Calu3 (cell line): ENCODE measurements around the gene TRRAP. TPM values are rescaled to one million over a fixed set of nuclear protein-coding genes. Genes with fewer than 3 reads are reported as not detected.

ENCODE experiments used
- BruUV-seq: library from RNA; stranded (reverse); fragments of 400-500 nt; replicated peaks from 2 replicates; lab custom pipeline; 2021; lab: Mats Ljungman, UMichigan
- CTCF ChIA-PET: fragments of 300-600 bp; sonication (Branson Sonifier 250); formaldehyde crosslinking; loops from one replicate; lab custom pipeline; 2022; ENCODE audit warnings: antibody characterized with exemption; lab: Charles Lee
- DNase-seq: peaks from one replicate; pipeline ENCODE4 v3.0.0; 2022
- H3K27ac Mint-ChIP-seq: one replicate; pipeline ENCODE4 v1.8.0; 2022; ENCODE audit warnings: mixed read lengths; ENCODE audit not compliant: unreplicated experiment
- H3K27me3 Mint-ChIP-seq: one replicate; pipeline ENCODE4 v1.8.0; 2022; ENCODE audit warnings: mixed read lengths; ENCODE audit not compliant: unreplicated experiment
- H3K36me3 Mint-ChIP-seq: one replicate; pipeline ENCODE4 v1.8.0; 2022; ENCODE audit warnings: mild to moderate bottlenecking, moderate library complexity, mixed read lengths; ENCODE audit not compliant: insufficient read depth, unreplicated experiment
- H3K4me1 Mint-ChIP-seq: one replicate; pipeline ENCODE4 v1.8.0; 2022; ENCODE audit warnings: mild to moderate bottlenecking, low read depth, mixed read lengths; ENCODE audit not compliant: unreplicated experiment
- H3K4me3 Mint-ChIP-seq: one replicate; pipeline ENCODE4 v1.8.0; 2022; ENCODE audit warnings: mild to moderate bottlenecking, low read depth, moderate library complexity, mixed read lengths; ENCODE audit not compliant: unreplicated experiment
- H3K9me3 Mint-ChIP-seq: one replicate; pipeline ENCODE4 v1.8.0; 2022; ENCODE audit warnings: low read depth, mixed read lengths; ENCODE audit not compliant: unreplicated experiment
- CTCF ChIP-seq: fragments of 200-600 bp; IDR thresholded peaks from one replicate; pipeline ENCODE4 v1.8.0; 2022; ENCODE audit warnings: antibody characterized with exemption; ENCODE audit not compliant: unreplicated experiment
- intact Hi-C: fragments of 100-400 bp; cut with micrococcal nuclease; formaldehyde crosslinking; loops from one replicate; pipeline ENCODE4 v1.10.0; 2022; ENCODE audit not compliant: unreplicated experiment
- total RNA-seq: library from RNA; stranded (reverse); gene quantifications from 2 replicates; pipeline ENCODE4 v1.2.3, GENCODE V29; 2022

The TRRAP gene
- total RNA-seq, 1 experiment from 2014 or later, result 30.9 TPM

- CTCF ChIA-PET, result interaction anchor here (1.2 kb wide), 1 partner anchor 19 kb away, joined by 3 read pairs; no protein-coding TSS in a partner anchor
- Mint-ChIP-seq H3K36me3 (peaks cover 31% of the 10 kb centered on the region), H3K4me1 (no peaks in the 10 kb centered on the region), H3K27ac (no peak overlapping the region), H3K4me3 (no peak overlapping the region), H3K27me3 (no peaks in the 10 kb centered on the region), H3K9me3 (no peaks in the 10 kb centered on the region)
- TF ChIP-seq CTCF, result no peak
- intact Hi-C loops, result no loop called here
- no peak for DNase-seq
- BruUV-seq, result no TSS peak
Measured at GRCh38 chr7:99027841-99028240, 149.5 kb downstream of the TRRAP start.

- Mint-ChIP-seq H3K9me3 (no peaks in the 10 kb centered on the region), H3K36me3 (peaks cover 31% of the 10 kb centered on the region), H3K4me3 (no peak overlapping the region), H3K27ac (no peak overlapping the region), H3K4me1 (no peaks in the 10 kb centered on the region), H3K27me3 (no peaks in the 10 kb centered on the region)
- no peak for TF ChIP-seq CTCF
- CTCF ChIA-PET, result no interaction called here
- no peak for DNase-seq
- intact Hi-C loops, result no loop called here
- no TSS peak for BruUV-seq
Measured at GRCh38 chr7:99028261-99028973, 150.1 kb downstream of the TRRAP start.

- H3K27me3 Mint-ChIP-seq, result no peaks in the 10 kb centered on the region
- no peak for TF ChIP-seq CTCF
- H3K36me3 Mint-ChIP-seq, result peaks cover 31% of the 10 kb centered on the region
- no TSS peak for BruUV-seq
- DNase-seq, result no peak
- no peaks in the 10 kb centered on the region for H3K9me3 Mint-ChIP-seq
- CTCF ChIA-PET, result no interaction called here
- H3K4me3 Mint-ChIP-seq, result no peak overlapping the region
- no peaks in the 10 kb centered on the region for H3K4me1 Mint-ChIP-seq
- intact Hi-C loops, result no loop called here
- no peak overlapping the region for H3K27ac Mint-ChIP-seq
Measured at GRCh38 chr7:99029466-99030435, 151.4 kb downstream of the TRRAP start.

- peaks cover 35% of the 10 kb centered on the region for H3K36me3 Mint-ChIP-seq
- no peak overlapping the region for H3K4me3 Mint-ChIP-seq
- BruUV-seq, result no TSS peak
- CTCF ChIA-PET, result no interaction called here
- no peaks in the 10 kb centered on the region for H3K27me3 Mint-ChIP-seq
- intact Hi-C loops, result no loop called here
- DNase-seq, result no peak
- no peak for TF ChIP-seq CTCF
- no peaks in the 10 kb centered on the region for H3K4me1 Mint-ChIP-seq
- no peaks in the 10 kb centered on the region for H3K9me3 Mint-ChIP-seq
- no peak overlapping the region for H3K27ac Mint-ChIP-seq
Measured at GRCh38 chr7:99030457-99030856, 152.1 kb downstream of the TRRAP start.
